Psoas muscle (tissue), 8 donors: ENCODE measurements around the gene INPP5F. TPM values are rescaled to one million over a fixed set of nuclear protein-coding genes. Genes with fewer than 3 reads are reported as not detected.
"Not testable (repeated sequence)": the region's sequence is repeated elsewhere in the genome, so short reads cannot be mapped to it uniquely, and the experiment has no call there.

ENCODE experiments used
- ATAC-seq, 4 donors: fragments of 200-7000 bp; cut with Tn5 transposase; one replicate each; pipeline ENCODE4 v1.9.1; 2020; ENCODE audit warnings: moderate library complexity in 3 of 4, mild to moderate bottlenecking in 2 of 4
- DNase-seq, 2 donors: peaks; one replicate each; pipeline ENCODE4 v3.0.0-alpha.2; 2020
- H3K27ac ChIP-seq: fragments of 200-600 bp; one replicate; pipeline ENCODE4 v1.8.0; 2022
- H3K27me3 ChIP-seq, 3 donors: fragments of 200-600 bp in 1 of 3; one replicate each; pipeline versions ENCODE4 v1.6.1 to v1.8.0; 2013 to 2022; ENCODE audit warnings: low read length in 2 of 3, mild to moderate bottlenecking in 2 of 3, moderate library complexity in 1 of 3; ENCODE audit not compliant: insufficient read depth in 3 of 3
- H3K36me3 ChIP-seq, 2 donors: fragments of 200-600 bp in 1 of 2; one replicate each; pipeline versions ENCODE4 v1.6.1 to v1.8.0; 2013 to 2022; ENCODE audit warnings: low read depth in 1 of 2, mild to moderate bottlenecking in 1 of 2, moderate library complexity in 1 of 2; ENCODE audit not compliant: insufficient read depth in 1 of 2
- H3K4me1 ChIP-seq: fragments of 200-600 bp; one replicate; pipeline ENCODE4 v1.8.0; 2022
- H3K4me3 ChIP-seq: fragments of 200-600 bp; one replicate; pipeline ENCODE4 v1.8.0; 2022; ENCODE audit warnings: mild to moderate bottlenecking
- H3K9me3 ChIP-seq: fragments of 200-600 bp; one replicate; pipeline ENCODE4 v1.8.0; 2022
- WGBS, 3 donors: extraction: QIAGEN DNeasy Blood & Tissue Kit; methylation state at CpG; one replicate each; pipeline versions ENCODE4 v1.1.6 to v1.1.7; 2013; 5-methylcytosine and 5-hydroxymethylcytosine counted together
- intact Hi-C, 2 donors: fragments of 100-400 bp; cut with DNase I; formaldehyde crosslinking; loops; one replicate each; pipeline versions ENCODE4 v1.11.0 to v1.14.2; 2022
- polyA plus RNA-seq, 3 donors: library from polyadenylated mRNA; stranded (reverse); fragments of 200-250 nt; gene quantifications; one replicate each; pipeline ENCODE4 v1.2.3, GENCODE V29; 2013
- total RNA-seq, 4 donors: library from RNA; stranded (reverse); fragmentation: NEBNext Ultra II Directional in 2 of 4; extraction: Animal tissue kit (Norgen Biotek cat#: 25700) in 2 of 4; gene quantifications; one replicate each; pipeline versions ENCODE4 v1.2.1 to v1.2.4, GENCODE V29; 2021 to 2023
- TF ChIP-seq, protein P1 (sequence below): fragments of 200-600 bp; IDR thresholded peaks from one replicate; pipeline ENCODE4 v1.8.0; 2022; ENCODE audit warnings: antibody characterized with exemption
- donor health status: healthy with polysubstance abuse.
- donor health status: DM: no; HTN: no; CAD: no; lungs with moderate emphysema.
- donor health status: Bipolar disorder and iron deficiency.
- donor health status: healthy.
- donor health status: DM: yes; HTN: yes; CAD: no.
- donor health status: DM: no; HTN: no; CAD: no.
- donor health status: DM: no; HTN: no; CAD: no.
- donor health status: DM: yes; HTN: yes; CAD: no.

The INPP5F gene
- total and polyA plus RNA-seq, 7 donors = 6.0 to 12.3 (median 10.0) TPM

GRCh38 chr10:119786117-119786769 is 60.4 kb downstream of the INPP5F start:
- intact Hi-C loops = no loop called here
- TF ChIP-seq, protein P1, sequence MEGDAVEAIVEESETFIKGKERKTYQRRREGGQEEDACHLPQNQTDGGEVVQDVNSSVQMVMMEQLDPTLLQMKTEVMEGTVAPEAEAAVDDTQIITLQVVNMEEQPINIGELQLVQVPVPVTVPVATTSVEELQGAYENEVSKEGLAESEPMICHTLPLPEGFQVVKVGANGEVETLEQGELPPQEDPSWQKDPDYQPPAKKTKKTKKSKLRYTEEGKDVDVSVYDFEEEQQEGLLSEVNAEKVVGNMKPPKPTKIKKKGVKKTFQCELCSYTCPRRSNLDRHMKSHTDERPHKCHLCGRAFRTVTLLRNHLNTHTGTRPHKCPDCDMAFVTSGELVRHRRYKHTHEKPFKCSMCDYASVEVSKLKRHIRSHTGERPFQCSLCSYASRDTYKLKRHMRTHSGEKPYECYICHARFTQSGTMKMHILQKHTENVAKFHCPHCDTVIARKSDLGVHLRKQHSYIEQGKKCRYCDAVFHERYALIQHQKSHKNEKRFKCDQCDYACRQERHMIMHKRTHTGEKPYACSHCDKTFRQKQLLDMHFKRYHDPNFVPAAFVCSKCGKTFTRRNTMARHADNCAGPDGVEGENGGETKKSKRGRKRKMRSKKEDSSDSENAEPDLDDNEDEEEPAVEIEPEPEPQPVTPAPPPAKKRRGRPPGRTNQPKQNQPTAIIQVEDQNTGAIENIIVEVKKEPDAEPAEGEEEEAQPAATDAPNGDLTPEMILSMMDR = no peak
- no peak overlapping the region for H3K4me3 ChIP-seq
- 73 to 76% (median 75%) methylated on average over 5 of the region's 5 CpGs for WGBS, 3 donors
- H3K36me3 ChIP-seq = peaks cover 0 to 7% of the 10 kb centered on the region in 2 donors
- no peaks in the 10 kb centered on the region for H3K27me3 ChIP-seq
- H3K27ac ChIP-seq = no peak overlapping the region
- no peaks in the 10 kb centered on the region for H3K9me3 ChIP-seq
- peaks cover 9% of the 10 kb centered on the region for H3K4me1 ChIP-seq
- no peak for ATAC-seq
- no peak for DNase-seq

- intact Hi-C loops, ATAC-seq, H3K9me3 ChIP-seq, DNase-seq, H3K27ac ChIP-seq, H3K4me3 ChIP-seq, H3K4me1 ChIP-seq, H3K27me3 ChIP-seq: not testable (repeated sequence)
- peaks cover 0 to 43% of the 10 kb centered on the region in 2 donors for H3K36me3 ChIP-seq
- WGBS, 3 donors = 95 to 100% (median 98%) methylated on average over 8 to 27 of the region's 32 CpGs
These were observed 69.3 kb downstream of the INPP5F start for GRCh38 chr10:119795101-119795500.

GRCh38 chr10:119796039-119796438 is 70.2 kb downstream of the INPP5F start:
- WGBS, 3 donors = 92 to 96% (median 95%) methylated on average over 4 to 6 of the region's 6 CpGs
- Histone ChIP-seq H3K27me3 (no peaks in the 10 kb centered on the region), H3K4me1 (no peaks in the 10 kb centered on the region), H3K4me3 (no peak overlapping the region), H3K27ac (no peak overlapping the region), H3K36me3 (peaks cover 0 to 39% of the 10 kb centered on the region in 2 donors), H3K9me3 (no peaks in the 10 kb centered on the region)
- ATAC-seq (no peak), DNase-seq (no peak)
- intact Hi-C loops = no loop called here
- TF ChIP-seq, protein P1 = no peak

DNA sequence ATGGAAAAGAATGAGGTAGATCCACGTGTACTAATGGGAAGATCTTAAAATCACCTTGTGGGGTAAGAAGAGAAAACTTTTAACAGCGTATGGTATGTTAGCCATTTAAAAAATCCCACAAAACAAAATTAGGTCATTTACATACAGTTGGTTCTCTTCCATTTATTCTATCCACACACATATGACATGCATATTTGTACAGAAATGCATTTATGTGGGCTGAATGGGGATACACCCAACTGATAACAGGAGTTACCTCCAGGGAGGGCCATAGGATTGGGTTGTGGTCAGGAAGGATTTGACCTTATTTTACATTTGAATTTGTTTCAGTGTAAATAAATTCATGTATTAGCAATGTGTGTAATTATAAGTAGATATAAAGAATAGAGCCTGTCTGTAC is 75.3 kb downstream of the INPP5F start:
- no peak for ATAC-seq
- Histone ChIP-seq H3K9me3 (no peaks in the 10 kb centered on the region), H3K27ac (no peak overlapping the region), H3K36me3 (peaks cover 0 to 40% of the 10 kb centered on the region in 2 donors), H3K4me3 (no peak overlapping the region), H3K27me3 (no peaks in the 10 kb centered on the region), H3K4me1 (peaks cover 9% of the 10 kb centered on the region)
- TF ChIP-seq, protein P1 = no peak
- 93 to 94% (median 93%) methylated on average over 2 of the region's 2 CpGs for whole genome bisulfite sequencing, 3 donors
- intact Hi-C loops = no loop called here
- DNase-seq = no peak

DNA sequence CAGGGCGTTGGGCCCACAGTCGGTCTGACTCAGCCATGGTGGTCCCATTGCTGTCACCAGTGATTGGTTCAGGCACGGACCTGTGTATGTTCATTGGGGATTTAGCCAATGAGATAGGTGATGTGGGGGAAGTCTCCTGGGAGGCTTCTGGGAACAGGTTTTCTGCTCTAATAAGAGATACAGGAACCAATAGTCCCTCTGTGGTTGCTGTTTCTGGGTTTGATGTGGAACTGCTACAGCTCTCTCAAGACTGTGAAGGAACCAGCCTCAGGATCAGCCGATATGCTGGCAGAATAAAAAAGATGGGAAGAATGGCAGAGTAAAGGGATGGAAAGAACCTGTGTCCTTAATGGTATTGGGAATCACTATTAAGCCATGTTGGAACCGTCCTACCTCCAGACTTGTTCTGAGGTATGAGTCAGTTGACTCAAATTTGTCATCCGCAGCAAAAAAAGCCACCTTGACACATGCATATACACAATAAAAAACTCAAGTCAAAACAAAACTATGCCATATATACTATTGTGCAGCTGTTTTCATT is 76.2 kb downstream of the INPP5F start:
- 84 to 91% (median 90%) methylated on average over 6 of the region's 6 CpGs for whole genome bisulfite sequencing, 3 donors
- intact Hi-C loops = no loop called here
- ATAC-seq (no peak), DNase-seq (no peak)
- Histone ChIP-seq H3K27ac (no peak overlapping the region), H3K4me1 (peaks cover 9% of the 10 kb centered on the region), H3K4me3 (no peak overlapping the region), H3K36me3 (peaks cover 0 to 37% of the 10 kb centered on the region in 2 donors), H3K27me3 (no peaks in the 10 kb centered on the region), H3K9me3 (no peaks in the 10 kb centered on the region)
- TF ChIP-seq, protein P1 = no peak
